Hematopoietic multipotent progenitor cell treated with erythropoietin and hydrocortisone succinate and interleukin-3 and kit ligand, for 6 days (in vitro differentiated cells): ENCODE results near the gene CHRNB1.

Source experiments
- DNase-seq: peaks from one replicate; pipeline ENCODE4 v3.0.0-alpha.2; 2015

CHRNB1 gene

DNA sequence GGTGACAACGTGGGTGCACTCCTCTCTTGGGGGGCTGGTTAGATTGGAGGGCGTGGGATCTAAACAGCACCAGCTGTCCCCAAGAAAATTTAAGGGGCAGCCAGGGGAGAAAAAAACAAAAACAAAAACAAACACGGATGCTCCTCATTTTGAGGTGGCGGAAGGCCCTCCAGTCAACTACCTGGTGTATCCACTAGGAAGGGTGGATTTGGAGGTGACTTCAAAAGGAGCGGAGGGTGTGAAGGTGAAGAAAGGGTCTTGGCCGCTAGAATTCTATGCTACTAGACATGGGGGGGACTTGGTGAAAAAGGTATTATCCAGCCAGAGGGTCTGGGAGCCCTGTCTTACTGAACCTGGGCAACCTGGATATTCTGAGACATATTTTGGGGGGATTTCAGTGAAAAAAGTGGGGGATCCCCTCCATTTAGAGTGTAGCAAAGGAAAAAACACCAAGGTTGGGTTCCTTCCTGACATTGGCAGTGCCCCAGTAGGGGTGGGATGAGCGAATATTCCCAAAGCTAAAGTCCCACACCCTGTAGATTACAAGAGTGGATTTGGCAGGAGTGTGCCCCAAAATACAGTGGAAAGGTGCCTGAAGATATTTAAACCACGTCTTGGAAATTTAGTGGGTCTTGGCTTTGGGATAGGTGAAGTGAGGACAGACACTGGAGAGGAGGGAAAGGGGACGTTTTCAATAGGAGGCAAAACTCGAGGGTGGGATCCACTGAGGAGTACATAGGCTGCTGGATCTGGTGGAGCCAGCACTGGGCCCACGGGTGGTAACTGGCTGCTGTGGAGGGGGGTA, 6.0 kb upstream of the CHRNB1 start:
- no peak for DNase-seq

DNA sequence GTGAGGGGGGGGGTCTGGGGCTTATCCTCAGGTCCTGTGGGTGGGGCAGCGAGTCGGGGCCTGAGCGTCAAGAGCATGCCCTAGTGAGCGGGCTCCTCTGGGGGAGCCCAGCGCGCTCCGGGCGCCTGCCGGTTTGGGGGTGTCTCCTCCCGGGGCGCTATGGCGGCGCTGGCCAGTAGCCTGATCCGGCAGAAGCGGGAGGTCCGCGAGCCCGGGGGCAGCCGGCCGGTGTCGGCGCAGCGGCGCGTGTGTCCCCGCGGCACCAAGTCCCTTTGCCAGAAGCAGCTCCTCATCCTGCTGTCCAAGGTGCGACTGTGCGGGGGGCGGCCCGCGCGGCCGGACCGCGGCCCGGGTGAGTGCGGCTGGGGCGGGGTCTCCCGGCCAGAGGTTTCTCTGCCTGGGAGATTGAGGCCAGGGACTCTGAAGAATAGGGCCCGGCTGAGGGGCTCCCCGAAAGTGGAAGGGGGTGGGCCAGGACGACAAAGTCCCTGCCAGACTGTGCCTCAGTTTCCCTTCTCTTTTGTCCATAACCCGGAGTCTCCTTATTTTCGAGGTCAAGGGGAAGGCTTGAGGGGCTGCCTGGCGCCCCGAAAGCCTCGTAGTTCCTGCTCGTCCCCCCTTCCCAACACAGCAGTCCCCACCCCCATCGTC, 5.3 kb upstream of the CHRNB1 start, which contains the start of gene FGF11:
FGF11 (plus strand) TSS at position 51 of the 651 bp plus-strand sequence; CDS start at position 160, 109 bp downstream.
- no peak for DNase-seq

DNA sequence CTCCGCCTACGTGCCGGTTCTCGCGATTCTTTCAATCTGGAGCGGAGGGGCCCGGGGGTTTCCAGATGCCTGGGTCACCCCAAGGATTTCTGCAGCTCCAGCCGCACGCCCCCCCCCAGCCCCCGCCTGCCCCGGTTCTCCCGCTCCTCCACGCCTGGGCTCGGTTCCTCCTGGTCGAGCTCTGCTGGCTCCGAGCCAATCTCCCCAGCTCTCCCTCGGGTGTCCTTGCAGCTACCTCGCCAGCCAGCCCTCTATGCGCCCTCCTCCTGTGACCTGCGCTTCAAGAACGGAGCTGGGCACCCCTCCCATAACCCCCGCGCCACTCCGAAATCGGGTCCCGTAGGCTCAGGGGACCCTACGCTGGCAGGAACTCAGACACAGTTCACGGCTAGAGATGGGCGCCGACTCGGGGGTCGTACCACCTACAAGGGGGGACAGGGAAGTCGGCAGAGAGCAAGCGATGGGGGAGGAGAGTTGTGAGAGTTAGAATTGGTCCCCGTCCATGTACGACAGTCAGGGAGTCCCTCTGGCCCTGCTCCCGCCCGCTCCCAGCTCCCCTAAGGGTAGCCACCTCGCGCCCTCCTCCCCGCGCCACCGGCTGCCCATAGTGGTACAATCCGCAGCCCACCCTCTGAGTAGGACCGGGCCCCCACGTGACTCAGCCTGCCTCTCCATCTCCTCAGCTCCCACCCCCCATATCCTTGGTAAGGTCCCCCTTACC, 4.6 kb upstream of the CHRNB1 start:
- peak; percentile 54 for DNase-seq

DNA sequence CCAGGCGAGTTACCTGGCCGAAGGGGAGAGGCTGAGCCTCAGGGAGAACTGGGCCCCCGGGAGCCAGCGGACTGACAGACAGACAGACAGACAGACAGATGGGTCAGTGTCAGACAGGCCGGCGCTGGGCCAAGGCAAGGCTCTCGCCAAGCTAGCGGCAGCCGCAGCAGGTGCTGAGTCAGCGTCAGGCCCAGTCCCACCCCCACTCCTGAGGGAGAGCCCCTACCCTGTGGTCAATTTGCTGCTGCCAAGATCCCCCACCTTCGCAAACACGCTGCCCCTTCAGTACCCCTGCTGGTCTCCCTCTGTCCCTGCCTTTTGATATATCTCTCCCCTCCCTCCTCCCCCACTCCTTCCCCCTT, 4.0 kb upstream of the CHRNB1 start:
- DNase-seq, result peak; percentile 51

DNA sequence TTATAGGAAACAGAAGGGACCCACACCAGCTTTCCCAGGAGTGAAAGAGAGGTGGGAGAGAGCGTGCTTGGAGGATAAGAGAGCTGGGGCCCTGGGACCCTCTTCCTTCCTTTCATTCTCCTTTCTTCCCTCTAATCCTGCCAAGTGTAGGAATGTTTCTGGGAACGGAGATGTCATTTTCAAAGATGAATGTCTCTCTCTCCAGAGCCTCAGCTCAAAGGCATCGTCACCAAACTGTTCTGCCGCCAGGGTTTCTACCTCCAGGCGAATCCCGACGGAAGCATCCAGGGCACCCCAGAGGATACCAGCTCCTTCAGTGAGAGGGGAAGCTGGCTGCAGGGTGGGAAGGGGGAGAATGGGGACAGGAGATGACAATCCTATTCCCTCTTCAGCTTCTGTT, 3.6 kb upstream of the CHRNB1 start:
- DNase-seq, result no peak

DNA sequence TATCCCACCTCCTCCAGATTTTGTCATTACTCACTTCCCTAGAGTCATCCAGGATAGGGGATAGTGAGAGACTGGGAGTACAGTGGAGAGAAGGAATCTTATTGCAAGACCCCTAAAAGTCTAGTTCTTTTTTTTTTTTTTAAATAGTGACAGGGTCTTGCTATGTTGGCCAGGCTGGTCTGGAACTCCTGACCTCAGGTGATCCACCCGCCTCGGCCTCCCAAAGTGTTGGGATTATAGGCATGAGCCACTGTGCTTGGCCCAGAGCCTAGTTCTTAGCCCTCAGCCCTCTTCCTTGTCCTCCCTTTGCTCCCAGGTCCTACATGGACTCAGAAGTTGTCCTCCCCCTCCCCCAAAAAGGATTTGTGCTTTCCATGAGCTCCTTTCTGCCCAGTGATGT, 2.7 kb upstream of the CHRNB1 start:
- DNase-seq, result no peak

DNA sequence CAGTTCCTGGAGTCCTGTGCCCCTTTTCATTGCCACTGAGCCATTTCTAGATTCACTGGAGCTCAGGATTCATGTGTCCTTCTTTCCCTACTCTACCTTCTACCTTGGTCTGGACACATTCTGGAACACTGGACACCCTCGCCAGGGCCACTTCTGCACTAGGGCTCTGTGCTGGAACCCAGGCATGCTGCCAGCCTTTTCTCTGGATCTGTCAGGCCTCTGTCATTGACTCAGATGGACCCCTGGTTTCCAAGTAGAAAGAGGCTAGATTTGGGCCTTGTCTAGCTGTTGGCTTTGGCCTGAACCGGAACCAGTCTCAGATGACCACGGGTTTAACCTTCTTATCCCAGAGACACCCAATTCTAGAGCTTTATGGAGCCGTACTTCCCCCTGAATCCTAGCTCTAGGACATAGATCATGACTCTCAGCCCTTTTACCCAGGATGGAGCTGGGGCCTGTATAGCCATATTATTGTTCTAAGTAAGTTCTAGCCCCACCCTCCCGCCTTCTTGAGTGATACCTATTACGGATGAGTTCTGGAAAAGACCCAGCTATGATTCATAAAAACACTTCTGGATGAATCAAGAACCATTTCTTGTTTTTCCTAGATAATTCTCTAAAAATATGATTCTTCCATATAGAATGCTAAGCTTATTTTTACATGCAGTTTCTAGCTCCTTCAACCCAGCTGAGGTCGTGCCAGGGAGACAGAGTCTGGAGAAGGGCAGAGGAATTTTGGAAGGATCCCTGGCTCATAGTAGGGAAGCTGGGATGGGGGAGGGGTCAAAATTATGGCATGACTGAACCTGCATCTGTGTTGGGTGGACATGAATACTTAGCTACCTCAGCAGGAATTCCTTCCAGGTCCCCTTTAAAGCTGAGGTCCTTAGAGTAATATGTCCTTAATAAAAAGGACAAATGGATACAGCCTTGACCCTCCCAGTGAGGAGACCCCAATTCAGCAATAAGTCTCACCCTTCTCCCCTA, 1.1 kb upstream of the CHRNB1 start:
- no peak for DNase-seq

DNA sequence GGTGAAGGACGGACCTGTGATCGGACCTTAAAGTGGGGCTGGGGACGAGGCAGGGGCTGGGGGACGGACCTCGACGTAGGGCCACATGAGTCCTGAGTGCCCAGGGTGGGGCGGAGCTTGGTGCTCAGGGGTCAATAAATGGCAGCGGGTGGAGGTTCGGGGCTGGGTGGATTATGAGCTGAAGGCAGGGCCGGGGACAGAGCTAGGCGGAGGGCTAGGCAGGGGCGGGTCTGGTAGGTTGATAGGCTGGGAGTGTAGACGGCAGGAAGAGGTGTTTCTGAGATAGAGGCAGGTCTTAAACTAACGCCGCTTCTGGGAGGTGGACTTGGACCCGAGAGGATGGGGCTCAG, 733 bp downstream of the CHRNB1 start:
- DNase-seq, result peak; percentile 74

DNA sequence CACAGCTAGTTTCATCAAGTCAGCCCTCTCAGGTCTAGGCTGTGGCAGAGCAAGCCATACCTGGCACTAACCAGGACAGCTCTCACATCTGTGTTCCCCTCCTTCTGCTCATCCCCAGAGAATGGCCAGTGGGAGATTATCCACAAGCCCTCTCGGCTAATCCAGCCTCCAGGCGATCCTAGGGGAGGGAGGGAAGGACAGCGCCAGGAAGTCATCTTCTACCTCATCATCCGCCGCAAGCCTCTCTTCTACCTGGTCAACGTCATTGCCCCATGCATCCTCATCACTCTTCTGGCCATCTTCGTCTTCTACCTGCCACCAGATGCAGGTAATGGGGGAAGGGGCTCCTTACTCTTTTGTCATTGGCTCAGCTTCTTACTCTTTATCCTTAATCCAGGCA, 3.6 kb downstream of the CHRNB1 start:
- no peak for DNase-seq

DNA sequence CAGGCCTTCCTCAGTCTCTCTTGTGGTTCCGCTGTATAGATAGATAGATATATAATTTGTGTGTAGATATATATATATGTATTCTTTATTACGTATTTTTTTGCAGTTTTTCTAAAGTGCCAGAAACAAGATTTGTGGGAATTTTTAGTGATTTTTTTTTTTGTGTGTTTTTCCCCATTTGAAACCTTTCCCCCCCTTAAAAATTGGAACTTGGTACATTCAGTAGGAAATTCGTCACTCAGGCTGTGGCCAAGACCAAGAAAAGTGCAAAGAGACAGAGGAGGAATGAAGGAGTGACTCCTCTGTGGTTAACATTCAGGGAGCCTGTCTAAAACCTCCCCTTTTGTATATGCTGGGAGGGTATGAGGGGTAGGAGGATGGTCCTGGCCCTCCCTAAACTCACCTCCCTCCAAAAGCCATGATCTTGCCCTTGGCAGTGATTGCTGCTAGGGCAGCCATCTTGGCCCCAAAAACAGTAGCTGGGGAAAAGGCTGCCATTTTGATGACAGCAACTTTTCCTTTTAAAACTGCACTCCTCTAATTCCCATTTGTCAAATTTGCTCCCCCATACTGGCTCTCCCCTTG, 15.2 kb downstream of the CHRNB1 start:
- DNase-seq, result no peak

DNA sequence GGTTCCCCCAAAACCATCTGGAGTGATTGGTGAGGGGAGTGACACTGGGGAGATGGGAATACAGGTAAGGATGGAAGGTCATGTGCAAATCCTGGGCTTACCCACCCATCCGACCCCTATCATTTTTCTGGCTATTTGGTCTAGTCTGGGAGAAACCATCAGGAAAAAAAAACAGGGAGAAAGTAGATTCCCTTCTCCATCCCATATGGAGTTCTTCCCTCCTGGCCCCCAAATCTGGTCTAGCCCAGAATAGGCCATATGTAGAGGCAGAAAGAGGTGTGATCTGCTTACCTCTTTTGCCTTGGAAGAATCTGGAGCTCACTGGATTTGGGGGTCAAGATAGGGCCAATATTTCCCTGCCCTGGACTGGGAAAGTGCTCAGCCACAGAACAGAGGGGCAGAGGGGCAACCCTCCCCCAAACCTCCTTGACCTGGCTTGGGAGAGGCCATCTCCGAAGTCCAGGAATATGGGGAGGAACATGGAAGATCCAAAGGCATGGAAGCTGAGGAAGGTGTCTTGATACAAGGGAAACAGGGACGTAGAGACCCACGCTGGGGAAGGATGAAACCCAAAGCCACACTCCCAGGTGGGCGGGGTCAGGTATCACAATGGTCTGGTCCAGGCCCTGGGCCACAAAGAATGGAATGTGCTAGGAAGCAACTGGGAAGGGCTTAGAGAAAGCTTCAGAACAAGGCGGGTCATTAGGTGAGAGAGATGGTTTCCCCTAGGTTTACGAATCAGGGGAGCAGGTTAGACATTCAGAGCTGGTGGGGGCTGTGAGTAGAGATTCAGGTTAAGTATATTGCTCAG, 16.2 kb downstream of the CHRNB1 start:
- no peak for DNase-seq

DNA sequence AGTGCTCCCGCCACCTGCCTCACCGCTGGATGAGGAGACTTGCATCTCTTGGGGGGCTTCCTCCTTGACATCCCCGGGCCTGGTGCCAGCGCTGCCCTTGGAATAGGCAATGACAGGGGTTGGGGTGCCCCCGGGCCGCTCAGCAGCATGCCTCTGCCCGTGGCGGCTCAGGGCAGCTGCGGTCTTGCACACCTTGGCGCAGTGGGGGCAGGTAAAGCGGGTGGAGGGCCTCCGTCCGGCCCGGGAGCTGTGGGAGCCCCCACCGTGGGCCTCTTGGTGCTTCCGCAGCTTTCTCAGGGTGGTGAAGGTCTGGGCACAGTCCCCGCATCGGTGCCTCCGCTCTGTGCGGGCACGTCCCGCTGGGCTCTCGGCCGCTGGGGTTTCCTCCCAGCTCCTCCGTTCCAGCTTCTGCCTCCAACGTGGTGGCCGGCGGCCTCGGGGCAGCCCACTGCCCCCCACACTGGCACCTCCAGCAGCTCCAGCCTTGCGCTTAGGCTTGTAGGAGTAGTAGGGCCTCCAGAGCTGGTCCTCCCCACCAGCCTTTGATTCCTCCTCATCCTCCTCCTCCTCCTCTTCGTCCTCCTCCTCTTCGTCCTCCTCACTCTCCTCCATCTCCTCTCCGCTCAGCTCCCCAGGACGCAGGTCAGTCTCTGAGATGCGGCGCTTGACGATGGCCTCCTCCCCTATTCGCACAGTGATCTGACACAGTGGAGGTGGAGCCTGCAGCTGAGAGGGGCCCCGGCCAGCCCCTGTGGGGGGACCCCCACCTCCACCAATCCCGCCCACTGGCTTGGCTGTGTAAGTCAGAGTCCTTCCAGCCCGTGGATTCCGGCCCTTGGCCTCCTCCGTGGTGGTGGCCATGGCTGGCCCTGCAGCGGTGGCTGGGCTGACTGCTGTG, 17.9 kb downstream of the CHRNB1 start:
- DNase-seq, result no peak

DNA sequence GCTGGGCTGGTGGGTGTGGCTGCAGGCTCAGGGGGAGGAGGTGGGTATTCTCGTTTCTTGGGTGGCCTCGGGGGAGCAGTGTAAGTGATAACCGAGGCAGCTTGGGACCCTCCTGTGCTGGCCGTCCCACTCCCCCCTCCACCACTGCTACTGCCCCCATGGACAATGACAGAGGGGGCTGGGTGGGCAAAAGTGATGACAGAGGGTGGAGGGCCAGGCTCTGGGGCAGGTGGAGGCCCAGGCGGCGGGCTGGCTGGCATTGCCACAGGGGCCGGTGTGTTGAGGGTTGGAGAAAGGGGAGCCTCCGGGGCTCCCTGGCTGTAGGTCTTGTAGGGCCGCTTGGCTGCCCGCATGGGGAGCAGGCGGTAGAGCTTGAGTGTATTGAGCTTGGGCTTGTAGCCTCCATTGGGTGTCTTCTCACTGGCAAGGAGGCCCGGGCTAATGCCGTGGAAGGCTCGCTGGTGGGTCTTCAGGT, 18.5 kb downstream of the CHRNB1 start:
- no peak for DNase-seq

DNA sequence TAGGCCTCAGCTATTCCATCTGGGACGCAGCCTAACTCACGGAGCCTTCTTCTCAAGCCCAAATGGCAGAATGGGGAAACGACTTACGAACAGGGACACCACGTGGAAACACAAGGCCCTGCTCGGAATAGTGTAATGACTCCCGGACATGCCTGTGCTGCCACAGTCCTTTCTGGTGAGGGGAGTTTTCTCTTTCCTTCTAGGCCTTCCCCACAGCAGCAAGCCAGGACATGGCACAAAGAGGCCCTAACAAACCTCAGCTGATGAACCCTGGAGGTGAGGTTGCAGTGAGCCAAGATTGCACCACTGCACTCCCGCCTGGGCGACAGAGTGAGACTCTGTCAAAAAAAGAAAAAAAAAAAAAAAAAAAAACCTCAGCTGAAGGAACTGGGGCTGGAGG, 19.2 kb downstream of the CHRNB1 start:
- DNase-seq, result no peak

DNA sequence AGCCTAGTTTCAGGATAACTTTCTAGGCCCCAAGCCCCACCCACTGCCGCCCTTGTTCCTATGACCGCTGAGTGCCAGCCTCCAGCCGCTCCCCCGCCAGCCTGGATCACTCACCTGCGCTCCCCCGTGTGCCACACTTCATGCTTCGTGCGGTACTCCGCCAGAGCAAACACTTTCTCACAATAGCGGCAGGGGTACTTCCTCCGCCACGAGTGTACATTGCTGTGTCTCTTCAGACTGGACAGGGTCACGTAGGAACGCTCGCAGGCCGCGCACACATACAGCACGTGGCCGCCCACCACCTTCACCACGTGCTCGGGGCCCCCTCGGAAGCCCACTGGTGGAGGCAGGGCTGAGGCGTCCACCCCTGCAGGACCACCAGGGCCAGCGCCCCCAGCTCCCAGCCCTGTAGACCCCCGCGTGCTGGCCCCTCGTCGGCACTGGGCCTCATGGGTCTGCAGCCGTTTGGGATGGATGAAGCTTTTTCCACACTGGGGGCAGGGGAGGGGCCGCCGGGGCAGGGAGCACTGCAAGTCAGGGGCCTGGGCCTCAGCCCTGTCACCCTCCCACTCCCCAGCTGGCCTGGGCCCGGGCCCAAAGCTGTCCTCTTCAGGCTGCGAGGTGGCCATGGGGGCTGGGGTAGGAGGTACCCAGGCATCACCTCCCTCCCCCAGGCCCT, 20.9 kb downstream of the CHRNB1 start:
- DNase-seq, result no peak

DNA sequence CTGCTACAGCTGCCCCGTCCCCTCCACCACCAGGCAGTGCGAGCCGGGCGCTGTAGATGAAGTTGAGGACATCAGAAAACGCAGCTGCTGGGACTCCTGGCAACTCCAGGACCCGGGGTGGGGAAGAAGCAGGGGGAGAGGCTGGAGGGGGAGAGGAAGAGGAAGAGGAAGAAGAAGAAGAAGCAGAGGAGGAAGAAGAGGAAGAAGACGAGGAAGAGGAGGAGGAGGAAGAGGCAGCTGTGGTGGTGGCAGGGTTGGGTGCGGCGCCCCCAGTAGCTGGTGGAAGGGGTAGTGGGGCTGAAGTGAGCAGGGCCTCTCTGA, 21.4 kb downstream of the CHRNB1 start:
- DNase-seq, result no peak

DNA sequence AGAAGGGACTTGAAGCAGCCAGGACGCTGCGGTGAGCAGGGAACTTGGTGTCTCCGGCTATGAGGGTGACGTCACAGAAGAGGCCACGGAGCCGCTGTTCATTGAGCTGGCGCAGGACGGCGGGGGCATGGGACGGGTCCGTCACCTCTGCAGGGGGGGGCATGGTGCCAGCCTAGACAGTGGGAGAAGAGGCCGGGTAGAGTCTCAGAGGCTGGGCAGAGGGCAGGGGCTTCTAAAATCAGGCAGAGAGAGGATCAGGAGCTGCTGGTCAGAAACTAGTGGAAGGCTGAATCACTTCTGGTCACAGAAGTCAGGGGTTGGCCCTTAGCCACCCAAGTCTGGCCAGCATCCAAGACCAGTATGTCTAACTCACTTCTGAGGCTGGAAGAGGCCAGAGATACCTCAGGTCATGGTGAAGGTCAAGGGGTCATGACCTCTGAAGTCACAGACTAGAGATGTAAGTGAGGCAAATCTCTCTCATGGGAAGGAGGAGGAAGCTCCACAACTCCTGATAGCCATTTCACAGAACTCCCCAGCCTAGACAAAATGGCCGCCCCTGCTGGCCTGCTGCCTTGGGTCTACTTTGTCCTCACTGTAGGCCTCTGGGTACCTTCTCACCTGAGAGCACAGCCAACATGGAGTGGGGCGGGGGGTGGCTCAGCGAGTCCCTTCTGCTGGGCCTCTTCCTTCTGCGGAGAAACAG, 21.9 kb downstream of the CHRNB1 start:
- peak; percentile 59 for DNase-seq

DNA sequence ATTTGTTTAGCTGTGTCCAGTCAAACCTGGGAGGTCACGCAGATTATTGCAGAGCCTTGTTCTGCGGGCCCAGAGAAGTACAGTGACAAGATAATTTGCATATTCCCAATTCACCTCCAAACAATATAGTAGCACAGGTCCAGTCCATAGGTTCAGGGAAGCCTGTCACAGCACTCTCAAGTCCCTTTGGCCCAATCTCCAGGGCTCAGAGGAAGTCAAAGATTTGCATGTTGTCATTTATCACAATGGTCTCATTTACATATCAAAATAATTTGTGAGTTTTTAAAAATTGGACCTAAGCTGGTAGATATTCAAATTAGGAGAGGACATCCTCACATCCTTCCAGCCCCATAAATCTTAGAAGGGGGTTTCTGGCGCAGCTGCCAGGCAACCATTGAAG, 22.6 kb downstream of the CHRNB1 start:
- DNase-seq, result no peak

DNA sequence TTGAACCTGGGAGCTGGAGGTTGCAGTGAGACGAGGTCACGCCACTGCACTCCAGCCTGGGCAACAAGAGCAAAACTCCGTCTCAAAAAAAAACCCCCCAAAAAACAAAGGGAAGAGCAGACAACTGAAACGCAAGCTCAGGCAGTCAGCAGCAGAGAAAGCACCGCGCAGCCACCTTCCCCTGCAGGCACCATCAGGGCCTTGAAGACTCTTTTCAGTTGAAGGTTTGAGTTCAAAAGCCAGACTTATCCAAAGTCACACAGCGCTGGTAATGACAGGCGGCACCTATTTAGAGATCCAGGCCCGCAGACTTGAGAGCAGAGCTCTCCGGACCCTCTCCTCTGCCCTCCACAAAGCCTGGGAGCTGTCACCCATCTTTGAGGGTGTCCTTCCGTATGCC, 23.4 kb downstream of the CHRNB1 start:
- DNase-seq, result no peak
